SK-N-SH (cell line): ENCODE measurements around the gene CDKN2D. TPM values are rescaled to one million over a fixed set of nuclear protein-coding genes. Genes with fewer than 3 reads are reported as not detected.

ENCODE experiments used
- CTCF ChIA-PET: fragments of 300-600, 350-600 bp; formaldehyde crosslinking; extraction: SDS; loops from one replicate; lab custom pipeline; 2021; lab: Yijun Ruan, JAX
- POLR2A ChIA-PET: fragments of 350-600 bp; sonication (Branson Sonifier 250); formaldehyde crosslinking; extraction: SDS; loops from one replicate; lab custom pipeline; 2020; ENCODE audit warnings: antibody characterized with exemption, inconsistent platforms; lab: Yijun Ruan, JAX
- DNase-seq: peaks from one replicate; pipeline ENCODE4 v3.0.0; 2012
- H2AFZ ChIP-seq: fragments of 200-600 bp; sonication (generic); 2 replicates; pipeline ENCODE4 v1.8.1; 2016; ENCODE audit warnings: antibody characterized with exemption, mild to moderate bottlenecking, low read depth
- H3F3A ChIP-seq: fragments of 200-600 bp; sonication (generic); replicated peaks from 2 replicates; pipeline ENCODE3; 2016; ENCODE audit warnings: antibody characterized with exemption, mild to moderate bottlenecking; ENCODE audit not compliant: insufficient read depth
- H3K27ac ChIP-seq, 2 experiments: fragments of 200-500 bp in 1 of 2; fragments of 200-600 bp in 1 of 2; sonication (Bioruptor generic) in 1 of 2; sonication (generic), shearing (Covaris generic) in 1 of 2; 2 replicates each; pipeline versions ENCODE4 v1.5.1 to v1.6.1; 2014 to 2016; ENCODE audit warnings: low read depth in 2 of 2, inconsistent platforms in 1 of 2, low read length in 1 of 2, mild to moderate bottlenecking in 1 of 2, mixed read lengths in 1 of 2
- H3K27me3 ChIP-seq: fragments of 200-600 bp; sonication (generic), shearing (Covaris generic); 2 replicates; pipeline ENCODE4 v1.6.1; 2016; ENCODE audit warnings: mixed run types; ENCODE audit not compliant: insufficient read depth
- H3K36me3 ChIP-seq, 2 experiments: fragments of 200-500 bp in 1 of 2; fragments of 200-600 bp in 1 of 2; sonication (Bioruptor generic) in 1 of 2; sonication (generic) in 1 of 2; replicated peaks in 1 of 2; 2 replicates each; pipeline versions ENCODE3 to v1.5.1; 2014 to 2016; ENCODE audit warnings: low read length in 1 of 2, mild to moderate bottlenecking in 1 of 2; ENCODE audit not compliant: insufficient read depth in 2 of 2, control insufficient read depth in 1 of 2
- H3K4me1 ChIP-seq, 2 experiments: fragments of 200-500 bp in 1 of 2; fragments of 200-600 bp in 1 of 2; sonication (Bioruptor generic) in 1 of 2; sonication (generic), shearing (Covaris generic) in 1 of 2; 2 replicates each; pipeline versions ENCODE4 v1.5.1 to v1.6.1; 2014 to 2016; ENCODE audit warnings: low read depth in 1 of 2, low read length in 1 of 2, mixed run types in 1 of 2; ENCODE audit not compliant: insufficient read depth in 2 of 2, control insufficient read depth in 1 of 2
- H3K4me2 ChIP-seq: fragments of 200-600 bp; sonication (generic), shearing (Covaris generic); 2 replicates; pipeline ENCODE4 v1.6.1; 2017; ENCODE audit warnings: mixed run types
- H3K4me3 ChIP-seq, 2 experiments: fragments of 200-500 bp in 1 of 2; fragments of 200-600 bp in 1 of 2; sonication (Bioruptor generic) in 1 of 2; sonication (generic), shearing (Covaris generic) in 1 of 2; 2 replicates each; pipeline versions ENCODE4 v1.5.1 to v1.8.1; 2014 to 2016; ENCODE audit warnings: low read depth in 2 of 2, inconsistent platforms in 1 of 2, low read length in 1 of 2, mild to moderate bottlenecking in 1 of 2, mixed read lengths in 1 of 2, moderate library complexity in 1 of 2
- H3K79me2 ChIP-seq: fragments of 200-600 bp; sonication (generic); 2 replicates; pipeline ENCODE4 v1.8.1; 2017; ENCODE audit warnings: mild to moderate bottlenecking; ENCODE audit not compliant: insufficient read depth
- H3K9ac ChIP-seq: fragments of 200-600 bp; sonication (generic); 2 replicates; pipeline ENCODE4 v1.6.1; 2017; ENCODE audit warnings: mixed run types
- H3K9me2 ChIP-seq: fragments of 200-600 bp; sonication (generic); 2 replicates; pipeline ENCODE4 v1.6.1; 2017; ENCODE audit warnings: mixed run types
- H3K9me3 ChIP-seq: fragments of 200-600 bp; sonication (generic); 2 replicates; pipeline ENCODE4 v1.6.1; 2017; ENCODE audit warnings: mixed run types, mild to moderate bottlenecking, moderate library complexity
- H4K20me1 ChIP-seq: fragments of 200-600 bp; sonication (generic); 2 replicates; pipeline ENCODE4 v1.6.1; 2017; ENCODE audit warnings: mild to moderate bottlenecking, mixed run types; ENCODE audit not compliant: insufficient read depth
- CTCF ChIP-seq: fragments of 200-600 bp; sonication (generic); IDR thresholded peaks from 2 replicates; pipeline ENCODE4 v1.6.1; 2017; ENCODE audit warnings: antibody characterized with exemption, mild to moderate bottlenecking, moderate library complexity
- ELF1 ChIP-seq: IDR thresholded peaks from 2 replicates; pipeline ENCODE4 v1.4.0; 2012
- EP300 ChIP-seq, 2 experiments: IDR thresholded peaks; 2 replicates each; pipeline versions ENCODE4 v1.4.0 to v1.6.1; 2012; ENCODE audit warnings: borderline replicate concordance in 1 of 2, low read depth in 1 of 2, low read length in 1 of 2
- FOSL2 ChIP-seq: IDR thresholded peaks from 2 replicates; pipeline ENCODE4 v1.4.0; 2012; ENCODE audit warnings: low read depth, mild to moderate bottlenecking, moderate library complexity, borderline replicate concordance
- FOXJ3 ChIP-seq: sonication (generic); formaldehyde crosslinking; IDR thresholded peaks from 2 replicates; pipeline ENCODE4 v1.5.1; 2020; ENCODE audit warnings: mild to moderate bottlenecking, missing genetic modification reagents
- GABPA ChIP-seq: IDR thresholded peaks from 2 replicates; pipeline ENCODE4 v1.4.0; 2012; ENCODE audit warnings: low read depth, mild to moderate bottlenecking
- GATA2 ChIP-seq: sonication (generic); formaldehyde crosslinking; IDR thresholded peaks from 2 replicates; pipeline ENCODE4 v1.5.0; 2020; ENCODE audit warnings: mild to moderate bottlenecking, missing genetic modification reagents
- MEF2A ChIP-seq: IDR thresholded peaks from 2 replicates; pipeline ENCODE4 v1.4.0; 2012; ENCODE audit warnings: low read depth, borderline replicate concordance
- MXI1 ChIP-seq: IDR thresholded peaks from 2 replicates; pipeline ENCODE4 v1.6.1; 2012; ENCODE audit warnings: mild to moderate bottlenecking, low read depth, low read length, improper control_type of control experiment
- NFIC ChIP-seq: IDR thresholded peaks from 2 replicates; pipeline ENCODE4 v1.4.0; 2012; ENCODE audit warnings: borderline replicate concordance
- PBX3 ChIP-seq: IDR thresholded peaks from 2 replicates; pipeline ENCODE4; 2012
- RAD21 ChIP-seq: IDR thresholded peaks from 2 replicates; pipeline ENCODE4 v1.6.1; 2012; ENCODE audit warnings: mild to moderate bottlenecking, low read length
- RCOR1 ChIP-seq: fragments of 150-350 bp; IDR thresholded peaks from 2 replicates; pipeline ENCODE4 v1.6.1; 2017; ENCODE audit warnings: antibody characterized with exemption, low read length
- RFX5 ChIP-seq: IDR thresholded peaks from 2 replicates; pipeline ENCODE4 v1.6.1; 2012; ENCODE audit warnings: mild to moderate bottlenecking, improper control_type of control experiment, low read length
- SMC3 ChIP-seq: IDR thresholded peaks from 2 replicates; pipeline ENCODE4 v1.6.1; 2012; ENCODE audit warnings: low read depth, low read length, improper control_type of control experiment
- TAF1 ChIP-seq: IDR thresholded peaks from 2 replicates; pipeline ENCODE4 v1.6.1; 2012; ENCODE audit warnings: low read depth, mild to moderate bottlenecking, low read length, moderate library complexity, borderline replicate concordance
- TCF12 ChIP-seq: IDR thresholded peaks from 2 replicates; pipeline ENCODE4 v1.4.0; 2012
- USF1 ChIP-seq: IDR thresholded peaks from 2 replicates; pipeline ENCODE4 v1.4.0; 2012; ENCODE audit warnings: low read depth, borderline replicate concordance
- YY1 ChIP-seq: IDR thresholded peaks from 2 replicates; pipeline ENCODE4 v1.4.0; 2012; ENCODE audit warnings: low read depth, mild to moderate bottlenecking
- WGBS: methylation state at CpG from one replicate; pipeline ENCODE4 v1.1.6; 2017; ENCODE audit warnings: low lambda C conversion rate; 5-methylcytosine and 5-hydroxymethylcytosine counted together
- polyA plus RNA-seq, 3 experiments: library from polyadenylated mRNA; depleted of rRNA; stranded (reverse); fragments of >200 nt; gene quantifications; 2 replicates each; pipeline ENCODE4 v1.2.3, GENCODE V29; 2012
- TF ChIP-seq, protein P1 (sequence below): IDR thresholded peaks from 2 replicates; pipeline ENCODE4 v1.4.0; 2012; ENCODE audit warnings: low read depth
- TF ChIP-seq, protein P2 (sequence below): fragments of 150-350 bp; IDR thresholded peaks from 2 replicates; pipeline ENCODE4 v1.6.1; 2017; ENCODE audit warnings: antibody characterized with exemption, low read length, low read depth, borderline replicate concordance

The CDKN2D gene
- polyA plus RNA-seq, 1 of the 3 experiments (the other 2 are of a cell fraction), result 13.1 TPM

DNA sequence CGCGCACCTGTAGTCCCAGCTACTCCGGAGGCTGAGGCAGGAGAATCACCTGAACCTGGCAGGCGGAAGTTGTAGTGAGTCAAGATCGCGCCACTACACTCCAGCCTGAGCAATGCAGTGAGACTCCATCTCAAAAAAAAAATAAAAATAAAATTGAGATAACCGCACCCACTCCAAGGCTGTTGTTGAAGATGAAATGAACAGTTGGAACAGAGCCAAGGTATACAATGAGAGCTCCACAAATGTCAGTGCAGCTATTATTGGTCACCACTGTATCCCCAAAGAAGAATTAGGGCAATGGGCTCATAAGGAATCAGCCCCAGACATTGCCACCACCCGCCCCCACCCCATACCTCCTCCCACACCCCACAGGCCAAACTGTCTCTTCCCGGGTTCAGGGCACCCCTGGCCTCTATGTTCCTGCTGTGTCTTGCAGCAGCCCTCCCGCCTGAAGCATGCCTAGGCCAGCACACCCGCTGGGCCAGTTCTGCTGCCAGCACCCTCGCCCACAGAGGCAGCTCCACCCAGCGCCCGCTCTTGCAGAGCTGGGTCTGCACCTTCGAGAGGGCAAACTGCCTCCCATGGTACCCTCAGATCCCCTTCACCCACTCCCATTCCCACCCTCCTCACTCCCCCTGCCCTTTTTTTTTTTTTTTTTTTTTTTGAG lies 48.0 kb downstream of the CDKN2D start:
- Histone ChIP-seq H4K20me1 (no peaks in the 10 kb centered on the region), H3K27me3 (no peaks in the 10 kb centered on the region; the same call in 1 of the 2 replicates), H3K9me3 (no peaks in the 10 kb centered on the region), H2AFZ (no peak overlapping the region), H3K79me2 (no peaks in the 10 kb centered on the region), H3K36me3 (no peaks in the 10 kb centered on the region), H3K9me2 (no peaks in the 10 kb centered on the region), H3K4me1 (no peaks in the 10 kb centered on the region; a peak in 1 of 4 replicates), H3K27ac (no peak overlapping the region), H3K4me3 (no peak overlapping the region), H3F3A (no peaks in the 10 kb centered on the region), H3K9ac (no peak overlapping the region), H3K4me2 (no peak overlapping the region)
- TF ChIP-seq YY1 (no peak), PBX3 (no peak), ELF1 (no peak), GATA2 (no peak), RFX5 (no peak), SMC3 (no peak), RAD21 (no peak), USF1 (no peak), RCOR1 (no peak), TAF1 (no peak)
- TF ChIP-seq, protein P1, sequence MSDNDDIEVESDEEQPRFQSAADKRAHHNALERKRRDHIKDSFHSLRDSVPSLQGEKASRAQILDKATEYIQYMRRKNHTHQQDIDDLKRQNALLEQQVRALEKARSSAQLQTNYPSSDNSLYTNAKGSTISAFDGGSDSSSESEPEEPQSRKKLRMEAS, result no peak
- ChIA-PET CTCF (interaction anchor here (0.9 to 3.6 kb wide), 4 partner anchors 11 to 21 kb away, joined by 3 to 20 read pairs (median 3); no protein-coding TSS in a partner anchor), POLR2A (no interaction called here)
- DNase-seq, result peak; percentile 37
- WGBS, result 78% methylated on average over 10 of the region's 15 CpGs

- Histone ChIP-seq H3K4me3 (no peak overlapping the region), H2AFZ (no peak overlapping the region), H4K20me1 (no peaks in the 10 kb centered on the region), H3F3A (no peaks in the 10 kb centered on the region), H3K4me2 (no peak overlapping the region), H3K9ac (no peak overlapping the region), H3K27me3 (peaks cover 4% of the 10 kb centered on the region; the same call in 1 of the 2 replicates)
- DNase-seq, result no peak
- WGBS, result 56% methylated on average over 7 of the region's 7 CpGs
- CTCF ChIA-PET, result interaction anchor here (1.4 to 3.6 kb wide), 3 partner anchors 9 to 103 kb away, joined by 3 to 20 read pairs (median 5); no protein-coding TSS in a partner anchor
- POLR2A ChIA-PET, result no interaction called here
- TF ChIP-seq RCOR1, result no peak
- no peak for TF ChIP-seq NFIC
- TF ChIP-seq RAD21, result no peak
- no peak for TF ChIP-seq GABPA
- no peak for TF ChIP-seq TAF1
- no peak for TF ChIP-seq MEF2A
- no peak for TF ChIP-seq TCF12
- no peak for TF ChIP-seq MXI1
- TF ChIP-seq FOSL2, result no peak
- no peak for TF ChIP-seq CTCF
- TF ChIP-seq EP300 (IDR thresholded peaks at IDR 0.05; ENCODE audit: borderline replicate concordance in 1 of 2, low read depth in 1 of 2, low read length in 1 of 2), result no peak
- no peak for TF ChIP-seq SMC3
- TF ChIP-seq FOXJ3 (CRISPR knock-in tag), result no peak
- TF ChIP-seq PBX3, result no peak
- TF ChIP-seq, protein P2, sequence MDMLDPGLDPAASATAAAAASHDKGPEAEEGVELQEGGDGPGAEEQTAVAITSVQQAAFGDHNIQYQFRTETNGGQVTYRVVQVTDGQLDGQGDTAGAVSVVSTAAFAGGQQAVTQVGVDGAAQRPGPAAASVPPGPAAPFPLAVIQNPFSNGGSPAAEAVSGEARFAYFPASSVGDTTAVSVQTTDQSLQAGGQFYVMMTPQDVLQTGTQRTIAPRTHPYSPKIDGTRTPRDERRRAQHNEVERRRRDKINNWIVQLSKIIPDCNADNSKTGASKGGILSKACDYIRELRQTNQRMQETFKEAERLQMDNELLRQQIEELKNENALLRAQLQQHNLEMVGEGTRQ, result no peak
- TF ChIP-seq, all 33 proteins: peak for 0
- no peaks in the 10 kb centered on the region for H3K9me3 ChIP-seq
- no peaks in the 10 kb centered on the region for H3K36me3 ChIP-seq
- H3K79me2 ChIP-seq, result no peaks in the 10 kb centered on the region
- no peak overlapping the region for H3K27ac ChIP-seq
- no peaks in the 10 kb centered on the region for H3K9me2 ChIP-seq
- H3K4me1 ChIP-seq, result no peaks in the 10 kb centered on the region; a peak in 1 of 4 replicates
Measured at GRCh38 chr19:10519421-10519820, 49.4 kb downstream of the CDKN2D start.
